HUES48 (cell line): ENCODE data around the gene ANO2.
"Not testable (repeated sequence)": the region's sequence is repeated elsewhere in the genome, so short reads cannot be mapped to it uniquely, and the experiment has no call there.

ENCODE experiments used
- H3K27ac ChIP-seq: one replicate; pipeline ENCODE4 v1.7.0; 2013; ENCODE audit warnings: low read depth, low read length, inconsistent platforms
- H3K27me3 ChIP-seq: 2 replicates; pipeline ENCODE4 v1.6.1; 2013; ENCODE audit warnings: mild to moderate bottlenecking, low read length; ENCODE audit not compliant: control insufficient read depth, insufficient read depth
- H3K36me3 ChIP-seq: 2 replicates; pipeline ENCODE4 v1.6.1; 2013; ENCODE audit warnings: low read length; ENCODE audit not compliant: control insufficient read depth, insufficient read depth
- H3K4me1 ChIP-seq: 2 replicates; pipeline ENCODE4 v1.6.1; 2013; ENCODE audit warnings: mild to moderate bottlenecking, low read length; ENCODE audit not compliant: control insufficient read depth, insufficient read depth
- H3K4me3 ChIP-seq: 2 replicates; pipeline ENCODE4 v1.5.1; 2013; ENCODE audit warnings: mild to moderate bottlenecking, low read depth, low read length
- H3K9ac ChIP-seq: 2 replicates; pipeline ENCODE4 v1.6.1; 2013; ENCODE audit warnings: mild to moderate bottlenecking, low read depth, low read length, moderate library complexity
- H3K9me3 ChIP-seq: 2 replicates; pipeline ENCODE4 v1.6.1; 2013; ENCODE audit warnings: low read length; ENCODE audit not compliant: control insufficient read depth, insufficient read depth

ANO2 gene

DNA sequence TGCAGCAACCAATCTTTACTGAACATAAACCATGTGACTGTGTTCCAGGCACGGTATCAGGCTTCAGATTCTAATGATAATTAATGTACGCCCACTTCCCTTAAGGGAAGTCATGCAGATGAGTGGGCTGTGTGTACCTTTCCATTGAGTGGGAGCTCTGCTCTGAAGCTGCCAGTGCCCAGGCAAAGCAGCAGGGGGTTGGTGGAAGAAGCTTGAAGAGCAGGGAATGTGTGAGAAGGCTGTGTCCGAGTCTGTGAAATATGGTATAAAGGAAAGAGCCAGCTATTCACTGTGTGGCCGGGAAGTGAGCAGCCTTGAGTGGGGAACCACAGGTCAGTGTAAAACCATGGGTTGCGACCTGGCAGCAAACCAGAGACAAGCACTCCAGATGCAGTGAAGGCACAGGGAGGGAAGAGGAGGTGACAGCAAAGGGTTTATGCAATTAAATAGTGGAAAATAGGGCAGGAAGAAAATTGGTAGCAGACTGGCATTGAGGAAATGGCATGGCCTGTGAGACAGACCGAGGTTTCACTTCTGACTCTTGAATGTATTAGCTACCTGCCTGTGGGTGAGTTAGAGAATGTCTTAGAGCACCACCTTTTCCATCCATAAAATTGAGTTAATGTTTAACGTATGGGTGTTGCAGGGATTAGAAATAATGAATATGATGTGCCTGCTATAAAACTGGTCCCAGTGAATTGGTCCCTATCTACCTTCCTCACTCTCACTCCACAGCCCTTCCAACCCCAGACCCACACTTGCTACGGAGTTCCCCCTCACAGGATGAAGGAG, 396.7 kb downstream of the ANO2 start:
- Histone ChIP-seq H3K36me3 (no peaks in the 10 kb centered on the region), H3K27ac (no peak overlapping the region), H3K9me3 (no peaks in the 10 kb centered on the region), H3K4me1 (no peaks in the 10 kb centered on the region), H3K27me3 (no peaks in the 10 kb centered on the region), H3K4me3 (no peak overlapping the region), H3K9ac (no peak overlapping the region)

DNA sequence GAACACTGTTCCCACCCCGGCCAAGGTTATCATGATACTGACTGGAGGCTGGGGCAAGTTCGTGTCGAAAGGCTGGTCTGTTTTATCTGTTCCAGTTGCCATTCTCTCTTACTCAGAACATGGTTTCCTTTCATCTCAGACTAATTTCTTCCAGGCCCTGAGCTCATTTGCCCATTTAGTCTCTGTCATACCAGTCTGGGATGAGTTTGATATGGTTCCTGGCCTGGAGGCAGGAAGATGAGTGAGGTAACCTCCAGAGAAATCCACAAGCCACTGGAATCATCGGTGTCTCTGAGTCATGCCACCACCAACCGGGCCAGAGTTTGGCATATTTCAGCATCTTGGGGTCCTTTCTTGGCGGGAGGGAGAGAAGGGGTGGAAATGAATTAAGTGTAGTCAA, 398.4 kb downstream of the ANO2 start:
- no peak overlapping the region for H3K4me3 ChIP-seq
- H3K9me3 ChIP-seq, result no peaks in the 10 kb centered on the region
- H3K27ac ChIP-seq, result no peak overlapping the region
- no peaks in the 10 kb centered on the region for H3K4me1 ChIP-seq
- H3K36me3 ChIP-seq, result no peaks in the 10 kb centered on the region
- H3K27me3 ChIP-seq, result no peaks in the 10 kb centered on the region
- H3K9ac ChIP-seq, result no peak overlapping the region

DNA sequence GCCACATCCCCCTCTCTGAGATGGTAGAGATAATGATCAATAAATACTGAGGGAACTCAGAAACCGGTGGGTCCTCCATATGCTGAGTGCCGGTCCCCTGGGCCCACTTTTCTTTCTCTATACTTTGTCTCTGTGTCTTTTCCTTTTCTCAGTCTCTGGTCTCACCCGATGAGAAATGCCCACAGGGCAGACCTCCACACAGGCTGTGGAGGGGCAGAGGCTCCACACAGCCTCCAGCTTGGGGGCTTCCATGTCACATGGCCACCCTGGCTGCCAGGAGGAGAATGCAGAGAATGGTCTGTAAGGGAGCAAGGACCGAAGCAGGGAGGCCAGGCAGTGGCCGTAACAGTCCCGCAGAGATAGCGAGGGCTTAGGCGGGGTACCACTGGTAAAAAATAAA, 407.3 kb downstream of the ANO2 start:
- H3K27ac ChIP-seq, result no peak overlapping the region
- H3K4me3 ChIP-seq, result no peak overlapping the region
- H3K36me3 ChIP-seq, result no peaks in the 10 kb centered on the region
- no peak overlapping the region for H3K9ac ChIP-seq
- H3K4me1 ChIP-seq, result 0 out of 2 replicates have a peak, but pooled peaks cover 8% of the 10 kb centered on the region
- H3K27me3 ChIP-seq, result no peaks in the 10 kb centered on the region
- no peaks in the 10 kb centered on the region for H3K9me3 ChIP-seq

DNA sequence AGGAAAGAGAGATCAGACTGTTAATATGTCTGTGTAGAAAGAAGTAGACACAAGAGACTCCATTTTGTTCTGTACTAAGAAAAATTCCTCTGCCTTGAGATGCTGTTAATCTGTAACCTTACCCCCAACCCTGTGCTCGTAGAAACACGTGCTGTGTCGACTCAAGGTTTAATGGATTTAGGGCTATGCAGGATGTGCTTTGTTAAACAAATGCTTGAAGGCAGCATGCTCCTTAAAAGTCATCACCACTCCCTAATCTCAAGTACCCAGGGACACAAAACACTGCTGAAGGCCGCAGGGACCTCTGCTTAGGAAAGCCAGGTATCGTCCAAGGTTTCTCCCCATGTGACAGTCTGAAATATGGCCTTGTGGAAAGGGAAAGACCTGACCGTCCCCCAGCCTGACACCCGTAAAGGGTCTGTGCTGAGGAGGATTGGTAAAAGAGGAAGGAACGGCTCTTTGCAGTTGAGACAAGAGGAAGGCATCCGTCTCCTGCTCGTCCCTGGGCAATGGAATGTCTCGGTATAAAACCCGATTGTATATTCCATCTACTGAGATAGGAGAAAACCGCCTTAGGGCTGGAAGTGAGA, 407.9 kb downstream of the ANO2 start:
- H3K36me3 ChIP-seq, H3K9me3 ChIP-seq, H3K4me1 ChIP-seq, H3K27me3 ChIP-seq, H3K4me3 ChIP-seq, H3K27ac ChIP-seq, H3K9ac ChIP-seq: not testable (repeated sequence)

DNA sequence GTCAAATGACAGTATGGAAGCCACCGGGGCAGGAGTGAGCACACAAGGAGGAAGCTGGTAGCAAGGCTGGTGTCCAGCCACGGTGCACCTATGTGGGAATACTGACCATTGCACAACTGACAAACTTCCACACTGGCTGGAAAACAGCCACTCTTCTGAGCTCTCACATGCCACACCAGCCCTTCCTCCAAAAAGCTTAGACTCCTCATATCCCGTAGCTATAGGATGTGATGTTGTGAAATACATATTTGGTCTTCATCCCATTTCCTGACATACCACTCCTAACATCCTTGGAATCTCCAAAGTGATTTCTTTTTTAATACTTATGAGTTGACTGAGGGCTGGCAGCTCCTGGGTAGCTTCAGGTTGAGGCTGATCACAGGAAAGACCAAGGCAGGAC, 409.5 kb downstream of the ANO2 start:
- Histone ChIP-seq H3K4me1 (0 out of 2 replicates have a peak, but pooled peaks cover 8% of the 10 kb centered on the region), H3K27me3 (no peaks in the 10 kb centered on the region), H3K4me3 (no peak overlapping the region), H3K9me3 (no peaks in the 10 kb centered on the region), H3K9ac (no peak overlapping the region), H3K36me3 (no peaks in the 10 kb centered on the region), H3K27ac (no peak overlapping the region)

DNA sequence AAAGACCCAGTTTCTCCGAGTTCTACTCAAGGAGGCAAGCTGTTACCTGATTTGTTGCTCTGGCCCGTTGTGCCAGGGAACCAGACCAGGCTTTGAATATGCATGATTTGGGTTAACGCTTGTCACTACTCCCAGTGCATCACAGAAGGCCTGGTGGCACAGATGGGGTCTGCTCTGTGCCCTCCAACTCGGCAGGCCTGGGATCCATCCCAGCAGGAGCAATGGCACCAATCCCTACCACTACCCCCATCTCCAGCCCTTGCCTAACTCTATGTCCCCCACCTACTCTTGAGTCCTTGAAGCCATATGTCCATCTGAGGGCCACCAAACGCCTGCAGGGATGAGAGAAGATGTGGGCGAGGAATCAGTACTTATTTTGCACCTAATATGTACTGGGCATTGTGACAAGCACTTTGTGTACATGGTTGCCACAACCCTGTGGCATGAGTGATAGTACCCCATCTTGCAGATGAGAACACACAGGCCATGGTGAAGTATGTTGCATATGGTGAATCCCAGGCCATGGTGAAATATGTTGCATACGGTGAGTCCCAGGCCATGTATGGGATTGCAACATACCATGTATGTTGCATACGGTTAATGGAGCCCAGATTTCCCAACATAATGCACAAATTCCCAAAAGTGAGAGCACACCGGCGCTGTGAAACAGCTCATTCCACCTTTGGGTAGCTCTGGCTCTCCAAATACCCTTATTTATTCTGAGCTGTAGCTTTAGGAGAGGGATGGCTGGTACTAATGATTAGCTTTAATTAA, 410.4 kb downstream of the ANO2 start:
- Histone ChIP-seq H3K4me1 (0 out of 2 replicates have a peak, but pooled peaks cover 8% of the 10 kb centered on the region), H3K9ac (no peak overlapping the region), H3K4me3 (no peak overlapping the region), H3K27me3 (no peaks in the 10 kb centered on the region), H3K9me3 (no peaks in the 10 kb centered on the region), H3K27ac (no peak overlapping the region), H3K36me3 (no peaks in the 10 kb centered on the region)

DNA sequence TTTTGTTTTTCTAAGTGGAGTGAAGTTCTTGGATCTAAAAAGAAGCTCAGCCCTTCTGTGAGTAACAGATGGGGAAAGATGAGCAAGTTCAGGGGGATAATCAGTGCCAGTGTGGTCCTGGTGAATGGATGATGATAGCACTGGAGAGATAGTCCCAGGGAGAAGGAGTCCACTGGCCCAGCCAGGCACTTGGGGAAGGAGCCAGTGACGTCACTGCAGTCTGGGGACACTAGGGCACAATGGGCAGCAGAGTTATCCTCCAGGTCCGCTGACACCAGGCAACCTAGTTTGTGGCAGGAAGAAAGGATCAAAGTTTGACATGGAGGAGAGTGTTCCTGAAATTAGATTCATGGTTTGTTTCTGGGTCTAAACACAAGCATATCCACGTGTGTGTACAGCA, 411.7 kb downstream of the ANO2 start:
- Histone ChIP-seq H3K9me3 (no peaks in the 10 kb centered on the region), H3K27ac (no peak overlapping the region), H3K36me3 (no peaks in the 10 kb centered on the region), H3K9ac (no peak overlapping the region), H3K4me1 (0 out of 2 replicates have a peak, but pooled peaks cover 8% of the 10 kb centered on the region), H3K27me3 (no peaks in the 10 kb centered on the region), H3K4me3 (no peak overlapping the region)

DNA sequence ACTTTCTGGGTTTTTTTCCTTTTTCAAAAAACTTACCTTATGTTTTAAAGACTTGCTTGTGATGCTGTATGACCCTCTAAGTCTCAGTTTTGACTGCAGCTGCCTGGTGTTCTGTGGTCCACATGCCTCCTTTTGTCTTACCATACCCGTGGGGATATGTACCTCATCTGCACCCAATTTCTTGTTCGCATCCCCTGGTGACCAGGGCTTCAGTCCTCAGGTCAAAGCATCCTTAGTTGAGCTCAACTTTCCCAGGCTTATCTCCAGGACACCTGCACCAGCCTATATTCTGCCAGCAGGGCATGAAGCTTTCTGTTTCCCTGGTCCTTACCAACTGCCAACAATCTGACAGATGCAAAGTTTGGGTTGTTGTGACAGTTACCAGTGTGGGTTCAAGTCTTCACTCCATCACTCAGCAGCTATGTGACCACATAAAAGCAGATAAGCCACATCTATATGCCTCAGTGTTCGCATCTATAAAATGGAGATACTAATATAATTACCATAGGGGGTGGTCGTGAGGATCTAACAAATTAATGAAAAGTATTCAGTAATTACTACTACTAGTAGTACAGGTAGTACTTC, 419.2 kb downstream of the ANO2 start:
- no peak overlapping the region for H3K27ac ChIP-seq
- no peaks in the 10 kb centered on the region for H3K4me1 ChIP-seq
- no peaks in the 10 kb centered on the region for H3K27me3 ChIP-seq
- no peaks in the 10 kb centered on the region for H3K9me3 ChIP-seq
- H3K36me3 ChIP-seq, result no peaks in the 10 kb centered on the region
- H3K9ac ChIP-seq, result no peak overlapping the region
- no peak overlapping the region for H3K4me3 ChIP-seq

DNA sequence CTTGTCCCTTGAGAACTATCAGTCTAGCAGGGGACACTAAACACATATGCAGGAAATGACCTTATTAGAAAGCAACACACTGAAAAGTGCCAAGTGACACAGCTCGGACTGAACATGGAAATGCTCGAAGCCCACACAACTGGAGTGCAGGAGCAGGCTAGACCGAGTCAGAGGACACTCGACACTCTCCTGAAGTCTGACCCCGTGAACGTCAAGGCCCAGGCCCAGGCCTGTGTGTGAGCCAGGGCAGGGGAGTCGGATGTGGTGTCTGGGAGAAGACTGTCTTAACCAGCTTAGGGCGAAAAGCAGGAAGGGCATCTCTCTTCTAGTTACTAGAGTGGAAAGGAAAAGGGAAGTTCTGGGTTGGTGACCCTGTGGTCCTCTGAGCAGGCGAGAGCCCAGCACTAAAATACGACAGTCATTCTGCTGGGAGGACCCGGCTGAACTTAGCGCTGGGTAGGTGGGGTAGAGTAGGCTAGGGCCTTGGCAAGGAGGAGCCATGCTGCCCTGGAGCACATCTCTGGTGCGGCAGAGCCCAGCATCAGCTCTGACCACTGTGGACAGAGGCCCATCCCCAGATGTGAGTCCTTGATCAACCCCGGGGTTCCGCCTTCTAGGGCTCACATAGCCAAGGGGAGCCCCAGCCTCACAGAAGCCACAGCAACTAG, 420.2 kb downstream of the ANO2 start:
- Histone ChIP-seq H3K4me3 (no peak overlapping the region), H3K27ac (no peak overlapping the region), H3K27me3 (no peaks in the 10 kb centered on the region), H3K9me3 (no peaks in the 10 kb centered on the region), H3K9ac (no peak overlapping the region), H3K36me3 (no peaks in the 10 kb centered on the region), H3K4me1 (no peaks in the 10 kb centered on the region)

DNA sequence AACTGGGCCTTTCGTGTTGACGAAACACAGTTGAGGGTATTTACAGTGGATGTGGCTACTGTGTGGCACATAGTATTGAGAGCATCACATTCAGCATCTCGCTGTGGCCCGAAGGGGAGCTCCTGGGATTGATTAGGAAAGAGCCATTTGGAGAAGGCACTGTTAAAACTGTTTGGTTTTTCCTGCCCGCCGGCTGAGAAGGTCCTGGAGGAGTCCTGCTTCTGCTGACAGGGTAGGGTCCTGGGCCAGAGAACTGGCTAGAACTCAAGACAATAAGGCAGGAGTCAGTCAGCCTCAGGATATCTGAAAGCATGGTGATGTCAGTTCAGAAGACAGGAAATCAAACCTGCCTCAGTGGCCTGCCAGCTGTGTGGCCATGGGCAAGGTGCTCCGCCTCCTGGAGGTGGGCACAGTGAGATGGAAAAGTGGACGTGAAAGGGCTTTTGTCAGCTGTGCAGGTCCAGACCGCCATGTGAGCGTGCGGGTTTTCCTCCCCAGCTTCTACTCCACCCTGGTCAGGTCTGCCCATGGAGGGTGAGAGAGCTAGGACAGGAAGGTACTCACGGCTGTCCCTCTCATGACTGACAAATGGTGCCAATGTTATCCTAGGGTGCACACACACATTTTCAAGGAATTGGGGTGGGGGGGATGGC, 420.8 kb downstream of the ANO2 start:
- no peak overlapping the region for H3K27ac ChIP-seq
- no peak overlapping the region for H3K9ac ChIP-seq
- no peaks in the 10 kb centered on the region for H3K27me3 ChIP-seq
- H3K9me3 ChIP-seq, result no peaks in the 10 kb centered on the region
- no peaks in the 10 kb centered on the region for H3K36me3 ChIP-seq
- H3K4me3 ChIP-seq, result no peak overlapping the region
- H3K4me1 ChIP-seq, result 0 out of 2 replicates have a peak, but pooled peaks cover under 1% of the 10 kb centered on the region
